IMR-90 (cell line): ENCODE results near the gene ERH. TPM values are rescaled to one million over a fixed set of nuclear protein-coding genes. Genes with fewer than 3 reads are reported as not detected.
A peak's percentile ranks its signal among the peaks of the same experiment; 100 is the strongest.

ENCODE experiments used
- ATAC-seq: fragments of 200-7000 bp; cut with Tn5 transposase; 2 replicates; pipeline ENCODE4 v1.9.1; 2020; ENCODE audit warnings: low read depth, mild to moderate bottlenecking, moderate library complexity
- BruUV-seq: library from RNA; stranded (reverse); fragments of 400-500 nt; replicated peaks from 2 replicates; lab custom pipeline; 2021; lab: Mats Ljungman, UMichigan
- CTCF ChIA-PET: fragments of 300-600 bp; formaldehyde crosslinking; extraction: SDS; loops from one replicate; lab custom pipeline; 2021; ENCODE audit warnings: antibody characterized with exemption; lab: Yijun Ruan, JAX
- POLR2A ChIA-PET: fragments of 300-600 bp; sonication (Branson Sonifier 250); formaldehyde crosslinking; loops from one replicate; lab custom pipeline; 2022; ENCODE audit warnings: antibody characterized with exemption; ENCODE audit not compliant: unreplicated experiment; lab: Charles Lee
- DNase-seq: peaks from one replicate; pipeline ENCODE4 v3.0.0; 2013
- H2AFZ ChIP-seq: replicated peaks from 2 replicates; pipeline ENCODE3; 2013; ENCODE audit warnings: low read length, mild to moderate bottlenecking; ENCODE audit not compliant: poor library complexity
- H2AK5ac ChIP-seq: 2 replicates; pipeline ENCODE4 v1.6.1; 2013; ENCODE audit warnings: low read depth, low read length, inconsistent platforms
- H2AK9ac ChIP-seq: replicated peaks from 2 replicates; pipeline ENCODE3; 2013; ENCODE audit warnings: mild to moderate bottlenecking, low read depth, low read length, moderate library complexity; ENCODE audit not compliant: poor library complexity
- H2BK120ac ChIP-seq: 2 replicates; pipeline ENCODE4 v1.6.1; 2013; ENCODE audit warnings: low read depth, low read length, inconsistent platforms
- H2BK15ac ChIP-seq: 3 replicates; pipeline ENCODE4 v1.6.1; 2013; ENCODE audit warnings: low read depth, low read length, inconsistent platforms
- H2BK20ac ChIP-seq: 2 replicates; pipeline ENCODE4 v1.6.1; 2013; ENCODE audit warnings: low read depth, mild to moderate bottlenecking, inconsistent platforms, low read length, moderate library complexity
- H2BK5ac ChIP-seq: 2 replicates; pipeline ENCODE4 v1.6.1; 2013; ENCODE audit warnings: mild to moderate bottlenecking, low read depth, low read length, inconsistent platforms; ENCODE audit not compliant: poor library complexity, severe bottlenecking
- H3K14ac ChIP-seq: replicated peaks from 2 replicates; pipeline ENCODE4 v1.6.1; 2013; ENCODE audit warnings: low read depth, low read length, inconsistent platforms
- H3K18ac ChIP-seq: 2 replicates; pipeline ENCODE4 v1.6.1; 2013; ENCODE audit warnings: low read depth, low read length, control low read depth
- H3K23ac ChIP-seq: 2 replicates; pipeline ENCODE4 v1.6.1; 2013; ENCODE audit warnings: low read depth, low read length, inconsistent platforms
- H3K27ac ChIP-seq: 2 replicates; pipeline ENCODE4 v1.5.1; 2013; ENCODE audit warnings: mild to moderate bottlenecking, control low read depth, low read length; ENCODE audit not compliant: insufficient read depth
- H3K27me3 ChIP-seq: 2 replicates; pipeline ENCODE4 v1.6.1; 2013; ENCODE audit warnings: low read length; ENCODE audit not compliant: control insufficient read depth, insufficient read depth
- H3K36me3 ChIP-seq: 2 replicates; pipeline ENCODE4 v1.6.1; 2013; ENCODE audit warnings: low read length, mixed read lengths; ENCODE audit not compliant: control insufficient read depth, insufficient read depth
- H3K4ac ChIP-seq: 2 replicates; pipeline ENCODE4 v1.6.1; 2013; ENCODE audit warnings: low read depth, low read length, inconsistent platforms
- H3K4me1 ChIP-seq: 2 replicates; pipeline ENCODE4 v1.6.1; 2013; ENCODE audit warnings: low read length, mixed read lengths; ENCODE audit not compliant: control insufficient read depth, insufficient read depth
- H3K4me2 ChIP-seq: 2 replicates; pipeline ENCODE4 v1.6.1; 2013; ENCODE audit warnings: low read depth, mild to moderate bottlenecking, control low read depth, low read length, moderate library complexity
- H3K4me3 ChIP-seq: 2 replicates; pipeline ENCODE4 v1.5.1; 2013; ENCODE audit warnings: low read depth, mild to moderate bottlenecking, control low read depth, low read length, moderate library complexity; ENCODE audit not compliant: insufficient read depth
- H3K56ac ChIP-seq: 2 replicates; pipeline ENCODE4 v1.6.1; 2013; ENCODE audit warnings: low read length, inconsistent platforms; ENCODE audit not compliant: insufficient read depth; ENCODE audit errors: extremely low read depth
- H3K79me1 ChIP-seq, 2 experiments: 2 replicates each; pipeline ENCODE4 v1.6.1; 2013; ENCODE audit warnings: low read length in 2 of 2, inconsistent platforms in 1 of 2, low read depth in 1 of 2
- H3K9ac ChIP-seq: 2 replicates; pipeline ENCODE4 v1.6.1; 2013; ENCODE audit warnings: low read depth, low read length, control low read depth
- H3K9me1 ChIP-seq: 2 replicates; pipeline ENCODE4 v1.6.1; 2013; ENCODE audit warnings: low read length, inconsistent platforms; ENCODE audit not compliant: insufficient read depth
- H3K9me3 ChIP-seq: 2 replicates; pipeline ENCODE4 v1.6.1; 2013; ENCODE audit warnings: low read length; ENCODE audit not compliant: control insufficient read depth, insufficient read depth
- H4K20me1 ChIP-seq: 2 replicates; pipeline ENCODE4 v1.6.1; 2013; ENCODE audit warnings: low read length, inconsistent platforms; ENCODE audit not compliant: insufficient read depth
- H4K5ac ChIP-seq: 2 replicates; pipeline ENCODE4 v1.6.1; 2013; ENCODE audit warnings: mild to moderate bottlenecking, low read depth, low read length, control low read depth
- H4K8ac ChIP-seq, 2 experiments: 2 replicates each; pipeline ENCODE4 v1.6.1; 2013; ENCODE audit warnings: low read depth in 2 of 2, low read length in 2 of 2, control low read depth in 1 of 2, inconsistent platforms in 1 of 2
- H4K91ac ChIP-seq: 2 replicates; pipeline ENCODE4 v1.6.1; 2013; ENCODE audit warnings: low read depth, low read length, inconsistent platforms; ENCODE audit not compliant: insufficient read depth
- CEBPB ChIP-seq: IDR thresholded peaks from 2 replicates; pipeline ENCODE4 v1.6.1; 2012; ENCODE audit warnings: low read depth, low read length, improper control_type of control experiment
- SMC3 ChIP-seq: fragments of 150-350 bp; IDR thresholded peaks from 2 replicates; pipeline ENCODE4 v1.6.1; 2016; ENCODE audit warnings: low read depth, mild to moderate bottlenecking, antibody characterized with exemption, low read length, moderate library complexity
- dilution Hi-C: fragments of 300-500 bp; cut with HindIII; formaldehyde crosslinking; loops from one replicate; pipeline ENCODE4 v1.14.3; 2018; ENCODE audit warnings: low sequenced_read_pairs; ENCODE audit not compliant: unreplicated experiment
- in situ Hi-C: fragments of 300-500 bp; cut with MboI; formaldehyde crosslinking; loops from 3 replicates; pipeline ENCODE4 v1.14.3; 2019; ENCODE audit warnings: low sequenced_read_pairs, inconsistent platforms, mixed read lengths
- intact Hi-C: fragments of 100-400 bp; cut with micrococcal nuclease; formaldehyde crosslinking; loops from 2 replicates; pipeline ENCODE4 v1.10.0; 2022
- polyA plus RNA-seq, 3 experiments: library from polyadenylated mRNA; depleted of rRNA; stranded (reverse); fragments of >200 nt; gene quantifications; 2 replicates each; pipeline ENCODE4 v1.2.3, GENCODE V29; 2012; ENCODE audit warnings: low replicate concordance in 1 of 3
- total RNA-seq: library from RNA; depleted of rRNA; stranded (reverse); fragments of >200 nt; gene quantifications from 2 replicates; pipeline ENCODE4 v1.2.3, GENCODE V29; 2012

The ERH gene
- total and polyA plus RNA-seq, 2 of the 4 experiments (the other 2 are of a cell fraction), result 64.2 to 150 TPM

GRCh38 chr14:69376439-69376838, 21.7 kb downstream of the ERH start:
- Histone ChIP-seq H3K14ac (no peak overlapping the region), H2AK5ac (no peak overlapping the region), H2BK5ac (no peak overlapping the region), H3K4me1 (no peaks in the 10 kb centered on the region), H3K56ac (no peak overlapping the region), H2BK20ac (no peak overlapping the region), H3K18ac (no peak overlapping the region), H4K91ac (no peak overlapping the region), H2BK120ac (no peak overlapping the region), H3K23ac (no peak overlapping the region), H4K5ac (no peak overlapping the region), H3K9me1 (no peaks in the 10 kb centered on the region), H3K9me3 (no peaks in the 10 kb centered on the region), H2AFZ (no peak overlapping the region), H3K36me3 (peaks cover 18% of the 10 kb centered on the region), H2AK9ac (no peak overlapping the region), H4K8ac (no peak overlapping the region), H3K4me3 (no peak overlapping the region), H2BK15ac (no peak overlapping the region), H3K9ac (no peak overlapping the region), H3K4ac (no peak overlapping the region), H3K27me3 (no peaks in the 10 kb centered on the region), H3K79me1 (peaks cover 14 to 18% of the 10 kb centered on the region in 2 experiments), H3K4me2 (no peak overlapping the region), H4K20me1 (peaks cover 9% of the 10 kb centered on the region; the same call in 1 of the 2 replicates), H3K27ac (no peak overlapping the region)
- in situ Hi-C loops, result no loop called here
- POLR2A ChIA-PET, result no interaction called here
- intact Hi-C loops, result no loop called here
- DNase-seq, result peak; percentile 77
- no peak for TF ChIP-seq SMC3
- TF ChIP-seq CEBPB, result peak; percentile 71
- ATAC-seq, result peak; percentile 59; the same call in 1 of the 2 replicates
- CTCF ChIA-PET, result no interaction called here
- no TSS peak for BruUV-seq
- dilution Hi-C loops, result no loop called here
